Measurements from ENCODE around the gene UBAP2.
"Not testable (repeated sequence)": the region's sequence is repeated elsewhere in the genome, so short reads cannot be mapped to it uniquely, and the experiment has no call there.

UBAP2 gene

GRCh38 chr9:33988219-33988890 is 60.3 kb downstream of the UBAP2 start:
- DNase-seq (ENCODE audit: low read depth, low spot score) = no peak

GRCh38 chr9:33976414-33976813 is 72.3 kb downstream of the UBAP2 start:
- no peak for DNase-seq (ENCODE audit: low read depth, low spot score)

- no peak for DNase-seq (ENCODE audit: low read depth, low spot score)
These were observed 76.0 kb downstream of the UBAP2 start for GRCh38 chr9:33972698-33973097.

- no peak for DNase-seq (ENCODE audit: low read depth, low spot score)
These were observed 84.5 kb downstream of the UBAP2 start for GRCh38 chr9:33964086-33964768.

GRCh38 chr9:33962468-33962867 is 86.2 kb downstream of the UBAP2 start:
- DNase-seq (ENCODE audit: low read depth, low spot score) = not testable (repeated sequence)

- DNase-seq (ENCODE audit: low read depth, low spot score) = no peak
These were observed 89.0 kb downstream of the UBAP2 start for GRCh38 chr9:33959725-33960124.

- DNase-seq (ENCODE audit: low read depth, low spot score) = no peak
These were observed 92.1 kb downstream of the UBAP2 start for GRCh38 chr9:33956544-33956943.

- DNase-seq (ENCODE audit: low read depth, low spot score) = no peak
These were observed 96.6 kb downstream of the UBAP2 start for GRCh38 chr9:33952066-33952465.

GRCh38 chr9:33950371-33950770 is 98.3 kb downstream of the UBAP2 start:
- no peak for DNase-seq (ENCODE audit: low read depth, low spot score)

- no peak for DNase-seq (ENCODE audit: low read depth, low spot score)
These were observed 101.7 kb downstream of the UBAP2 start for GRCh38 chr9:33946779-33947535.

- no peak for DNase-seq (ENCODE audit: low read depth, low spot score)
These were observed 105.3 kb downstream of the UBAP2 start for GRCh38 chr9:33943389-33943788.

- no peak for DNase-seq (ENCODE audit: low read depth, low spot score)
These were observed 106.1 kb downstream of the UBAP2 start for GRCh38 chr9:33942471-33943083.

GRCh38 chr9:33939924-33940874 is 108.5 kb downstream of the UBAP2 start:
- DNase-seq (ENCODE audit: low read depth, low spot score) = no peak

- DNase-seq (ENCODE audit: low read depth, low spot score) = no peak
These were observed 114.4 kb downstream of the UBAP2 start for GRCh38 chr9:33934188-33934878.

- no peak for DNase-seq (ENCODE audit: low read depth, low spot score)
These were observed 116.4 kb downstream of the UBAP2 start for GRCh38 chr9:33932078-33932807.

GRCh38 chr9:33931326-33931725 is 117.4 kb downstream of the UBAP2 start:
- DNase-seq (ENCODE audit: low read depth, low spot score) = no peak

GRCh38 chr9:33927694-33928093 is 121.0 kb downstream of the UBAP2 start:
- DNase-seq (ENCODE audit: low read depth, low spot score) = no peak

GRCh38 chr9:33926746-33927485 is 121.8 kb downstream of the UBAP2 start:
- DNase-seq (ENCODE audit: low read depth, low spot score) = no peak

Data from activated naive CD8-positive, alpha-beta T cell treated with anti-CD3 and anti-CD28 coated beads, Interleukin-2, amount 50 U/mL, for 16 hours (primary cell).